DND-41 (cell line): ENCODE data around the gene CD34.

ENCODE experiments used
- ATAC-seq: fragments of 200-7000 bp; cut with Tn5 transposase; 3 replicates; pipeline ENCODE4 v1.9.1; 2021; ENCODE audit warnings: low read depth; ENCODE audit not compliant: insufficient read depth
- DNase-seq: peaks from one replicate; pipeline ENCODE4 v3.0.0-alpha.2; 2020
- H2AFZ ChIP-seq: 2 replicates; pipeline ENCODE4 v1.6.0; 2012; ENCODE audit warnings: low read depth, low read length
- H3K27ac ChIP-seq: 2 replicates; pipeline ENCODE4 v1.5.1; 2012; ENCODE audit warnings: low read length, inconsistent platforms
- H3K27me3 ChIP-seq: fragments of 200-600 bp; sonication (generic); 2 replicates; pipeline ENCODE4 v1.6.0; 2012; ENCODE audit warnings: low read length, mild to moderate bottlenecking, inconsistent platforms; ENCODE audit not compliant: insufficient read depth, poor library complexity
- H3K36me3 ChIP-seq: 2 replicates; pipeline ENCODE4 v1.5.1; 2012; ENCODE audit warnings: low read length, inconsistent platforms; ENCODE audit not compliant: insufficient read depth
- H3K4me1 ChIP-seq: 2 replicates; pipeline ENCODE4 v1.5.1; 2012; ENCODE audit warnings: mild to moderate bottlenecking, low read length; ENCODE audit not compliant: insufficient read depth
- H3K4me2 ChIP-seq: 2 replicates; pipeline ENCODE4 v1.6.0; 2012; ENCODE audit warnings: mild to moderate bottlenecking, moderate library complexity, low read length, inconsistent platforms; ENCODE audit not compliant: insufficient read depth
- H3K4me3 ChIP-seq, 2 experiments: fragments of 200-600 bp in 1 of 2; shearing (Covaris generic) in 1 of 2; 2 replicates each; pipeline ENCODE4 v1.5.1; 2012 to 2016; ENCODE audit warnings: inconsistent platforms in 2 of 2, low read length in 2 of 2, mild to moderate bottlenecking in 2 of 2, low read depth in 1 of 2, moderate library complexity in 1 of 2
- H3K79me2 ChIP-seq: 2 replicates; pipeline ENCODE4 v1.6.0; 2012; ENCODE audit warnings: low read length, inconsistent platforms; ENCODE audit not compliant: insufficient read depth
- H3K9ac ChIP-seq: 2 replicates; pipeline ENCODE4 v1.6.0; 2012; ENCODE audit warnings: low read depth, mild to moderate bottlenecking, inconsistent platforms, low read length, moderate library complexity
- H3K9me3 ChIP-seq: 2 replicates; pipeline ENCODE4 v1.5.1; 2012; ENCODE audit warnings: low read length, moderate library complexity, mild to moderate bottlenecking, inconsistent platforms; ENCODE audit not compliant: insufficient read depth, severe bottlenecking
- H4K20me1 ChIP-seq: 2 replicates; pipeline ENCODE4 v1.6.0; 2012; ENCODE audit warnings: low read length; ENCODE audit not compliant: insufficient read depth
- EZH2 ChIP-seq: IDR thresholded peaks from 3 replicates; pipeline ENCODE4 v1.6.1; 2012; ENCODE audit warnings: borderline replicate concordance, low read depth, mild to moderate bottlenecking, moderate library complexity, low read length, inconsistent platforms; ENCODE audit not compliant: severe bottlenecking
- TF ChIP-seq, protein P1 (sequence below): IDR thresholded peaks from 2 replicates; pipeline ENCODE4 v1.5.1; 2012; ENCODE audit warnings: borderline replicate concordance, low read length, moderate library complexity, mild to moderate bottlenecking; ENCODE audit not compliant: poor library complexity, severe bottlenecking; ENCODE audit errors: extremely low read depth

Gene CD34

DNA sequence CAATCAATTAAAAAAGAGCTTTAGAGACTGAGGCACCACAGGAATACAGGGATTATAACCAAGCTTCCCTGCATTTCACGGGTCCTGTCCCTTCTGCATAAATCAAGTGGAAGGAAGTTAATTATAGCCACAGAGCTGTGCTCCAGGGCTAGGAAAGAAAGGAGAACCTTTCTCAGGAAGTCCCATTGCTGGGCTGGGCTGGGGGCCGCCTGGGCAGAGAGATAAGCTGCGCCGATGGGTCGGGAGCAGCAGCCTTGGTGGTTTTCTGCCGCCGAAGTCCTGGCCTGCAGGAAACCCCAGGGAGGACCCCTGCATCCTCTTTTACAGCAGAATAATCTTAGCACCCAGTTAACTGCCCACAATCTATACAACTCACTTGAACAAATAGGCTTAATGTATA, 12.6 kb upstream of the CD34 start:
- no peak overlapping the region for H3K27ac ChIP-seq
- no peak overlapping the region for H3K4me2 ChIP-seq
- no peaks in the 10 kb centered on the region for H3K9me3 ChIP-seq
- ATAC-seq: no peak; the same call in 2 of the 3 replicates
- H3K36me3 ChIP-seq: no peaks in the 10 kb centered on the region
- no peaks in the 10 kb centered on the region for H3K4me1 ChIP-seq
- no peak overlapping the region for H3K9ac ChIP-seq
- no peak overlapping the region for H2AFZ ChIP-seq
- no peaks in the 10 kb centered on the region for H3K79me2 ChIP-seq
- no peaks in the 10 kb centered on the region for H4K20me1 ChIP-seq
- TF ChIP-seq, protein P1, sequence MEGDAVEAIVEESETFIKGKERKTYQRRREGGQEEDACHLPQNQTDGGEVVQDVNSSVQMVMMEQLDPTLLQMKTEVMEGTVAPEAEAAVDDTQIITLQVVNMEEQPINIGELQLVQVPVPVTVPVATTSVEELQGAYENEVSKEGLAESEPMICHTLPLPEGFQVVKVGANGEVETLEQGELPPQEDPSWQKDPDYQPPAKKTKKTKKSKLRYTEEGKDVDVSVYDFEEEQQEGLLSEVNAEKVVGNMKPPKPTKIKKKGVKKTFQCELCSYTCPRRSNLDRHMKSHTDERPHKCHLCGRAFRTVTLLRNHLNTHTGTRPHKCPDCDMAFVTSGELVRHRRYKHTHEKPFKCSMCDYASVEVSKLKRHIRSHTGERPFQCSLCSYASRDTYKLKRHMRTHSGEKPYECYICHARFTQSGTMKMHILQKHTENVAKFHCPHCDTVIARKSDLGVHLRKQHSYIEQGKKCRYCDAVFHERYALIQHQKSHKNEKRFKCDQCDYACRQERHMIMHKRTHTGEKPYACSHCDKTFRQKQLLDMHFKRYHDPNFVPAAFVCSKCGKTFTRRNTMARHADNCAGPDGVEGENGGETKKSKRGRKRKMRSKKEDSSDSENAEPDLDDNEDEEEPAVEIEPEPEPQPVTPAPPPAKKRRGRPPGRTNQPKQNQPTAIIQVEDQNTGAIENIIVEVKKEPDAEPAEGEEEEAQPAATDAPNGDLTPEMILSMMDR: no peak
- TF ChIP-seq EZH2: no peak
- H3K4me3 ChIP-seq: no peak overlapping the region
- no peak for DNase-seq
- peaks cover 58% of the 10 kb centered on the region for H3K27me3 ChIP-seq

DNA sequence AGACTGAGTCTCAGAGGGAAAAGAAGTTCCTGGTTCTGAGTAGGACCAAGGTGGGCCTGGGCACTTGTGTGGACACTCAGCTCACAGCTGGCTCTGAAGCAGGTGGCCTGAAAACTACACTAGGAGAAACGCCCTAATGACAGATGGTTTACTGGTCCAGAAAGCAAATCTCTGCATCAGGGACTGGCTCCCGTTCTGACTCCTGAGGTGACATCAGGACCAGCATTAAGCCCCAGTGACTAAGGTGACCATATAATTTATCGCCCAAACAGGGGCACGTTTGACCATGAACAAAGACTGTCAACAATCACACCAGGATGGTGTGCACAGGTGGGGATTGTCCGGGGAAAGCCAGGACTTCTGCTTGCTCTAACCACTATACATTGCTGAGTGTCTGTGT, 12.2 kb upstream of the CD34 start:
- TF ChIP-seq, protein P1: no peak
- no peak for TF ChIP-seq EZH2
- Histone ChIP-seq H3K27me3 (peaks cover 54% of the 10 kb centered on the region), H3K36me3 (no peaks in the 10 kb centered on the region), H3K79me2 (no peaks in the 10 kb centered on the region), H3K9ac (no peak overlapping the region), H3K4me1 (no peaks in the 10 kb centered on the region), H3K27ac (no peak overlapping the region), H2AFZ (no peak overlapping the region), H3K4me3 (no peak overlapping the region), H3K4me2 (no peak overlapping the region), H4K20me1 (no peaks in the 10 kb centered on the region), H3K9me3 (no peaks in the 10 kb centered on the region)
- no peak for DNase-seq
- no peak for ATAC-seq

DNA sequence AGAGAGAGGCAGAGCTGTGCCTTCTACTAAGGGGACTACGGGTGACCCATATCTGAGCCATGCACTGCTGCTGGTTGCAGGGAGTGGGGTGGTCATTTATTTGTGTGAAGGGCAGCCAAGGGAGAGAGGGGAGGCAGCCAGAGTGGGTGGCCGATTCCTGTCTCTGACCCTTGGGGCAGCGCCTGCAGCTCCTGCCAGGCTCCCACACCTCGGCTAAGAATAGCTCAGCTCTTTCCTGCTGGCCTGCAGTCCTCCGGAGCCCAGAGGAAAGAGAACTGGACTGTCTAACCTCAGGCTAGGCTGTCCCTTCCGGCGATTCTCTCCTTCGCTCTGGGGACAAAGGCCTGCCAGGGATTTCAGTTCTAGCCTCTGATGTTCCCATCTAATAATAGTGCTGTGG, 11.6 kb upstream of the CD34 start:
- Histone ChIP-seq H2AFZ (no peak overlapping the region), H4K20me1 (no peaks in the 10 kb centered on the region), H3K4me1 (no peaks in the 10 kb centered on the region), H3K79me2 (no peaks in the 10 kb centered on the region), H3K4me3 (no peak overlapping the region), H3K9me3 (no peaks in the 10 kb centered on the region), H3K4me2 (no peak overlapping the region), H3K27ac (no peak overlapping the region), H3K9ac (no peak overlapping the region), H3K36me3 (no peaks in the 10 kb centered on the region), H3K27me3 (peaks cover 53% of the 10 kb centered on the region)
- no peak for ATAC-seq
- no peak for DNase-seq
- TF ChIP-seq EZH2: no peak
- TF ChIP-seq, protein P1: no peak

DNA sequence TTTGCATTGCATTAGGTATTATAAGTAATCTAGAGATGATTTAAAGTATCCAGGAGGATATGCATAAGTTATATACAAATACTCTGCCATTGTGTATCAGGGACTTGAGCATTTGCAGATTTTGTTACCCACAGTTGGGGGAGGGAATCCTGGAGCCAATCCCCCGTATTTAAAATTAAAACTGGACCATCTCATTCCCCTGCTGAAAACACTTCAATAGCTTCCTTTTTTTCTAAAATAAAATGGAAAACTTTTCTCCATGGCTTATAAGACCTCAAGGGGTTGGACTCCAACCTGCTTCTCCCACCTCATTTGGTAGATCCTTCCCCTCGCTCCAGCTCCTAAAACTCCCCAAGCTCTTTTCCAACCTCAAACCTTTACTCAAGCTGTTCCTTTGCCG, 10.4 kb upstream of the CD34 start:
- H3K79me2 ChIP-seq: no peaks in the 10 kb centered on the region
- DNase-seq (no peak), ATAC-seq (no peak)
- no peak overlapping the region for H3K4me2 ChIP-seq
- H3K27me3 ChIP-seq: peaks cover 45% of the 10 kb centered on the region
- H3K36me3 ChIP-seq: no peaks in the 10 kb centered on the region
- no peaks in the 10 kb centered on the region for H3K4me1 ChIP-seq
- no peak overlapping the region for H3K9ac ChIP-seq
- H3K4me3 ChIP-seq: no peak overlapping the region
- no peak overlapping the region for H2AFZ ChIP-seq
- TF ChIP-seq EZH2: no peak
- TF ChIP-seq, protein P1: no peak
- H3K9me3 ChIP-seq: no peaks in the 10 kb centered on the region
- no peak overlapping the region for H3K27ac ChIP-seq
- no peaks in the 10 kb centered on the region for H4K20me1 ChIP-seq
